B cell (primary cell): Measurements from ENCODE around the gene SERPINB6. TPM values are rescaled to one million over a fixed set of nuclear protein-coding genes. Genes with fewer than 3 reads are reported as not detected.

Source experiments
- ATAC-seq: fragments of 200-7000 bp; cut with Tn5 transposase; one replicate; pipeline ENCODE4 v1.10.0; 2021; ENCODE audit warnings: low read depth, mild to moderate bottlenecking, moderate number of reproducible peaks, moderate library complexity
- CTCF ChIA-PET: fragments of 350-600 bp; sonication (Branson Sonifier 250); formaldehyde crosslinking; loops from one replicate; lab custom pipeline; 2021; ENCODE audit warnings: antibody characterized with exemption, inconsistent platforms; lab: Charles Lee
- POLR2A ChIA-PET: fragments of 350-600 bp; sonication (Branson Sonifier 250); formaldehyde crosslinking; loops from one replicate; lab custom pipeline; 2021; ENCODE audit warnings: antibody characterized with exemption; lab: Charles Lee
- DNase-seq: peaks from one replicate; pipeline ENCODE4 v3.0.0; 2013
- H2AFZ ChIP-seq: 2 replicates; pipeline ENCODE4 v1.6.1; 2012; ENCODE audit warnings: mild to moderate bottlenecking, low read depth, low read length; ENCODE audit not compliant: insufficient read depth, poor library complexity, severe bottlenecking
- H3K27ac ChIP-seq, 2 donors: 1 replicate in 1 of 2; 2 replicates in 1 of 2; pipeline ENCODE4 v1.5.1; 2012 to 2013; ENCODE audit warnings: low read length in 2 of 2, mild to moderate bottlenecking in 2 of 2, moderate library complexity in 1 of 2
- H3K27me3 ChIP-seq, 4 experiments: fragments of 200-600 bp in 1 of 4; sonication (generic) in 1 of 4; replicated peaks in 1 of 4; 1 replicate in 2 of 4; 2 replicates in 2 of 4; pipeline versions ENCODE4 v1.6.1 to v1.7.0; 2013 to 2016; ENCODE audit warnings: low read length in 3 of 4, mild to moderate bottlenecking in 2 of 4, mixed read lengths in 1 of 4, moderate library complexity in 1 of 4; ENCODE audit not compliant: insufficient read depth in 4 of 4, control insufficient read depth in 3 of 4; ENCODE audit errors: control extremely low read depth in 1 of 4
- H3K36me3 ChIP-seq, 2 experiments: replicated peaks in 1 of 2; 1 replicate in 1 of 2; 2 replicates in 1 of 2; pipeline versions ENCODE4 v1.6.1 to v1.7.1; 2013; ENCODE audit warnings: low read length in 1 of 2; ENCODE audit not compliant: insufficient read depth in 2 of 2, control insufficient read depth in 1 of 2; ENCODE audit errors: control extremely low read depth in 1 of 2, extremely low read depth in 1 of 2
- H3K4me1 ChIP-seq, 2 donors: fragments of 200-600 bp in 1 of 2; sonication (generic) in 1 of 2; 1 replicate in 1 of 2; 2 replicates in 1 of 2; pipeline versions ENCODE4 v1.5.1 to v1.6.1; 2013 to 2017; ENCODE audit warnings: low read length in 2 of 2; ENCODE audit not compliant: control insufficient read depth in 2 of 2, insufficient read depth in 2 of 2
- H3K4me2 ChIP-seq: replicated peaks from 2 replicates; pipeline ENCODE3; 2012; ENCODE audit warnings: mild to moderate bottlenecking, low read depth, low read length; ENCODE audit not compliant: poor library complexity, severe bottlenecking
- H3K4me3 ChIP-seq, 5 experiments: fragments of 200-600 bp in 1 of 5; sonication (generic) in 1 of 5; 1 replicate in 3 of 5; 2 replicates in 2 of 5; pipeline versions ENCODE4 v1.5.1 to v1.7.0; 2011 to 2016; ENCODE audit warnings: low read length in 4 of 5, mild to moderate bottlenecking in 4 of 5, low read depth in 2 of 5, control low read depth in 1 of 5, moderate library complexity in 1 of 5; ENCODE audit not compliant: insufficient read depth in 1 of 5; ENCODE audit errors: control extremely low read depth in 1 of 5, extremely low read depth in 1 of 5
- H3K79me2 ChIP-seq: fragments of 200-600 bp; sonication (generic); one replicate; pipeline ENCODE4 v1.6.0; 2016; ENCODE audit warnings: low read length; ENCODE audit not compliant: control insufficient read depth, insufficient read depth
- H3K9ac ChIP-seq: fragments of 200-600 bp; sonication (generic); 2 replicates; pipeline ENCODE4 v1.6.1; 2017; ENCODE audit warnings: mild to moderate bottlenecking, low read length, moderate library complexity
- H3K9me3 ChIP-seq, 3 donors: one replicate each; pipeline versions ENCODE4 v1.6.1 to v1.7.1; 2013; ENCODE audit warnings: low read length in 2 of 3; ENCODE audit not compliant: control insufficient read depth in 2 of 3, insufficient read depth in 1 of 3; ENCODE audit errors: control extremely low read depth in 1 of 3
- H4K20me1 ChIP-seq: 2 replicates; pipeline ENCODE4 v1.6.0; 2012; ENCODE audit warnings: mild to moderate bottlenecking, low read length; ENCODE audit not compliant: insufficient read depth, control insufficient read depth, poor library complexity, severe bottlenecking
- H3K27ac Mint-ChIP-seq: one replicate; pipeline ENCODE4 v1.8.0; 2021; ENCODE audit warnings: mixed read lengths
- H3K27me3 Mint-ChIP-seq: one replicate; pipeline ENCODE4 v1.8.0; 2021; ENCODE audit warnings: mixed read lengths
- H3K4me1 Mint-ChIP-seq: one replicate; pipeline ENCODE4 v1.8.0; 2021; ENCODE audit warnings: mixed read lengths
- H3K4me3 Mint-ChIP-seq: one replicate; pipeline ENCODE4 v1.8.0; 2021; ENCODE audit warnings: mixed read lengths
- H3K9me3 Mint-ChIP-seq: one replicate; pipeline ENCODE4 v1.8.0; 2022; ENCODE audit warnings: mixed read lengths; ENCODE audit not compliant: insufficient read depth
- EZH2 ChIP-seq: IDR thresholded peaks from 2 replicates; pipeline ENCODE4 v1.6.1; 2012; ENCODE audit warnings: borderline replicate concordance, low read depth, mild to moderate bottlenecking, moderate library complexity, low read length; ENCODE audit not compliant: insufficient read depth, poor library complexity, severe bottlenecking
- WGBS: methylation state at CpG from one replicate; pipeline ENCODE4 v1.1.5; 2013; ENCODE audit warnings: missing lambda C conversion rate; ENCODE audit not compliant: insufficient coverage; 5-methylcytosine and 5-hydroxymethylcytosine counted together
- intact Hi-C: fragments of 100-400 bp; cut with micrococcal nuclease; formaldehyde crosslinking; loops from one replicate; pipeline ENCODE4 v1.10.0; 2022
- polyA plus RNA-seq: library from polyadenylated mRNA; depleted of rRNA; stranded (reverse); fragments of >200 nt; gene quantifications from 2 replicates; pipeline ENCODE4 v1.2.3, GENCODE V29; 2012
- total RNA-seq, 2 donors: library from RNA; stranded (reverse); fragments of 120-200 nt in 1 of 2; gene quantifications; 1 replicate in 1 of 2; 2 replicates in 1 of 2; pipeline versions ENCODE4 v1.2.3 to v1.2.4, GENCODE V29; 2013 to 2022
- TF ChIP-seq, protein P1 (sequence below): fragments of 200-600 bp; IDR thresholded peaks from one replicate; pipeline ENCODE4 v1.8.0; 2022; ENCODE audit warnings: antibody characterized with exemption, mild to moderate bottlenecking

The SERPINB6 gene
- total and polyA plus RNA-seq, 2 donors (not counting 1 experiment from before 2014, with no cell fraction given): 35.2 to 58.5 TPM

DNA sequence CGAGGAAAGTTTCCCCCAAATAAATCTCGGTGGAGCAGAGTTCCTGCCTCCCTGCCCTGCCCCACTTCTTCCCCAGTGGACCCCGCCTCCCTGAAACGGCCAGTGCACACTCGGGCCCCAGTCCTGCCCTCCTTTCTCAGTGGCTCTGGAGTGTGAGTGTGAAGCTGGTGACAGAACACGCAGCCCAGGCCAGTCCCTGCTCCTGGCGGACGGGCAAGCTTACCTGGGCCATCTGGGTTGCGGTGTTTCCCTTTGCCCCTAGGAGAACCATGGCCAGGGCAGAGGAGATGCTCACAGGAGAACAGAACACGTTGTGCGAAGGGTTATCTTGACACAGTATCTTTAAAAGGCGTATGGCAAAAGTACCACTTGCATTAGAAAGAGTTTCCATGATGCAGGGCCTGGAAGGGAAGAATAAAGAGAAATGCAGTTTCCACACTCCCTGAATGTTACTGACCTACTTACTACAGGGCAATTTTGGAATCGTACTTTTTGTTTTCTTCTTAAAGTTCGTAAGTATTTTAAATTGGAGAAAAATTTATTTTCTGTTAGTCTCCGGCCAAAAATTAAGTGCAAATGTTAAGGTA, 71.1 kb downstream of the SERPINB6 start:
- POLR2A ChIA-PET: interaction anchor here (0.6 to 3.4 kb wide), 5 partner anchors 9 to 40 kb away, joined by 4 to 13 read pairs (median 5); no protein-coding TSS in a partner anchor
- no peak for TF ChIP-seq EZH2
- TF ChIP-seq, protein P1, sequence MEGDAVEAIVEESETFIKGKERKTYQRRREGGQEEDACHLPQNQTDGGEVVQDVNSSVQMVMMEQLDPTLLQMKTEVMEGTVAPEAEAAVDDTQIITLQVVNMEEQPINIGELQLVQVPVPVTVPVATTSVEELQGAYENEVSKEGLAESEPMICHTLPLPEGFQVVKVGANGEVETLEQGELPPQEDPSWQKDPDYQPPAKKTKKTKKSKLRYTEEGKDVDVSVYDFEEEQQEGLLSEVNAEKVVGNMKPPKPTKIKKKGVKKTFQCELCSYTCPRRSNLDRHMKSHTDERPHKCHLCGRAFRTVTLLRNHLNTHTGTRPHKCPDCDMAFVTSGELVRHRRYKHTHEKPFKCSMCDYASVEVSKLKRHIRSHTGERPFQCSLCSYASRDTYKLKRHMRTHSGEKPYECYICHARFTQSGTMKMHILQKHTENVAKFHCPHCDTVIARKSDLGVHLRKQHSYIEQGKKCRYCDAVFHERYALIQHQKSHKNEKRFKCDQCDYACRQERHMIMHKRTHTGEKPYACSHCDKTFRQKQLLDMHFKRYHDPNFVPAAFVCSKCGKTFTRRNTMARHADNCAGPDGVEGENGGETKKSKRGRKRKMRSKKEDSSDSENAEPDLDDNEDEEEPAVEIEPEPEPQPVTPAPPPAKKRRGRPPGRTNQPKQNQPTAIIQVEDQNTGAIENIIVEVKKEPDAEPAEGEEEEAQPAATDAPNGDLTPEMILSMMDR: no peak
- H3K27ac ChIP-seq: peak overlapping the region; percentile 85 to 91
- ATAC-seq (no peak), DNase-seq (no peak)
- no peaks in the 10 kb centered on the region for H3K27me3 Mint-ChIP-seq
- H3K9ac ChIP-seq: peak overlapping the region; percentile 88
- peaks cover 0 to 5% (median 0%) of the 10 kb centered on the region in 3 donors for H3K9me3 ChIP-seq
- H3K27me3 ChIP-seq: no peaks in the 10 kb centered on the region
- peaks cover 74% of the 10 kb centered on the region for H3K79me2 ChIP-seq
- peaks cover 1% of the 10 kb centered on the region for H3K9me3 Mint-ChIP-seq
- peaks cover 45 to 48% of the 10 kb centered on the region in 2 donors for H3K4me1 ChIP-seq
- H3K4me2 ChIP-seq: peak overlapping the region; percentile 92
- H3K36me3 ChIP-seq: peaks cover 0 to 37% of the 10 kb centered on the region in 2 experiments
- no peaks in the 10 kb centered on the region for H4K20me1 ChIP-seq
- no peak overlapping the region for H2AFZ ChIP-seq
- H3K4me3 Mint-ChIP-seq: peak overlapping the region; percentile 100
- intact Hi-C loops: no loop called here
- WGBS: 73% methylated on average over 9 of the region's 15 CpGs
- peak overlapping the region; percentile 97 for H3K27ac Mint-ChIP-seq
- CTCF ChIA-PET: interaction anchor here (0.6 to 6.2 kb wide), 12 partner anchors 8 to 54 kb away, joined by 3 to 73 read pairs (median 4); no protein-coding TSS in a partner anchor
- H3K4me1 Mint-ChIP-seq: peaks cover 57% of the 10 kb centered on the region
- H3K4me3 ChIP-seq: peak overlapping the region in 1 of 5 experiments; percentile 95

DNA sequence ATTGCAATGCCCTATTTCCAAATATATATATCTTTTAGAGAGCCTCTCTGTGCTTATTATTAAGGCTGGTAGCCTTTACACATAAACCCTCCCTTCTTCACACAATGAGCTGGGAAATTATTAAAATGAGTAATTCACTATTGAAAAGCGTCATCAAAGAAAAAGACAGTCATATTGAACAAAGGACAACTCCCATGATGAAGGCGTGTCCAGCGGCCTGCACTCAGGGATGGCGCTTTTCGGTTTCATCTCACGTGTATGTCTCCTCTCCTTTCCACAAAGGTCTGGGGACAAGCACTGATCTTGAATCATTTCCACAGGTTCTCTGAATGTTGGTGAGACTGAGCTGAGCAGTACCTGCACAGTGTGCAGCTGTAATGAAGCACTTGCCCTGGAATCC, 71.8 kb downstream of the SERPINB6 start:
- TF ChIP-seq EZH2: no peak
- H3K27ac ChIP-seq: peak overlapping the region; percentile 85 to 91
- no peaks in the 10 kb centered on the region for H3K27me3 ChIP-seq
- Mint-ChIP-seq H3K27me3 (no peaks in the 10 kb centered on the region), H3K4me1 (peaks cover 59% of the 10 kb centered on the region), H3K9me3 (peaks cover 1% of the 10 kb centered on the region), H3K27ac (peak overlapping the region; percentile 97), H3K4me3 (peak overlapping the region; percentile 100)
- H3K4me2 ChIP-seq: peak overlapping the region; percentile 92
- 68% methylated on average over 4 of the region's 6 CpGs for WGBS
- H3K4me3 ChIP-seq: no peak overlapping the region
- H3K36me3 ChIP-seq: peaks cover 4 to 44% of the 10 kb centered on the region in 2 experiments
- H3K4me1 ChIP-seq: peaks cover 45 to 48% of the 10 kb centered on the region in 2 donors
- no peak for ATAC-seq
- H2AFZ ChIP-seq: no peak overlapping the region
- peaks cover 81% of the 10 kb centered on the region for H3K79me2 ChIP-seq
- intact Hi-C loops: loop anchor here (2.0 to 5.0 kb wide), 2 partner anchors 33 to 358 kb away; partner anchors contain the start of gene PSMG4
- no peak for DNase-seq
- peak overlapping the region; percentile 18 for H3K9ac ChIP-seq
- H4K20me1 ChIP-seq: no peaks in the 10 kb centered on the region
- peaks cover 0 to 5% (median 0%) of the 10 kb centered on the region in 3 donors for H3K9me3 ChIP-seq
- POLR2A ChIA-PET: interaction anchor here (0.6 to 3.4 kb wide), 7 partner anchors 12 to 49 kb away, joined by 3 to 13 read pairs (median 7); no protein-coding TSS in a partner anchor
- CTCF ChIA-PET: interaction anchor here (0.7 to 6.2 kb wide), 12 partner anchors 8 to 102 kb away, joined by 3 to 73 read pairs (median 4); no protein-coding TSS in a partner anchor

Other genes with a start within 250 kb of the SERPINB6 start
- 1.1 and 1.2 TPM in 2 replicates for gene MYLK4, start 220.6 kb downstream of the SERPINB6 start, total RNA-seq
- gene MYLK4, start 220.6 kb downstream of the SERPINB6 start, polyA plus RNA-seq: 0.51 and 0.85 TPM in 2 replicates
- gene WRNIP1, start 206.2 kb downstream of the SERPINB6 start, total RNA-seq: 32.1 and 35.2 TPM in 2 replicates
- gene WRNIP1, start 206.2 kb downstream of the SERPINB6 start, polyA plus RNA-seq: 32.6 and 33.0 TPM in 2 replicates
- gene SERPINB1, start 129.7 kb downstream of the SERPINB6 start, total RNA-seq: 47.4 and 52.5 TPM in 2 replicates
- gene SERPINB1, start 129.7 kb downstream of the SERPINB6 start, polyA plus RNA-seq: 23.2 and 25.3 TPM in 2 replicates
- 61.2 and 62.1 TPM in 2 replicates for gene SERPINB9, start 68.3 kb downstream of the SERPINB6 start, total RNA-seq
- gene SERPINB9, start 68.3 kb downstream of the SERPINB6 start, polyA plus RNA-seq: 23.0 and 54.5 TPM in 2 replicates
- gene NQO2, start 28.3 kb upstream of the SERPINB6 start, total RNA-seq: 17.9 and 21.5 TPM in 2 replicates
- 6.2 and 8.4 TPM in 2 replicates for gene NQO2, start 28.3 kb upstream of the SERPINB6 start, polyA plus RNA-seq
- gene RIPK1, start 96.9 kb upstream of the SERPINB6 start, total RNA-seq: 26.2 and 28.1 TPM in 2 replicates
- 7.3 and 10.2 TPM in 2 replicates for gene RIPK1, start 96.9 kb upstream of the SERPINB6 start, polyA plus RNA-seq
- gene BPHL, start 147.1 kb upstream of the SERPINB6 start, total RNA-seq: 14.3 and 16.3 TPM in 2 replicates
- 10.3 and 16.5 TPM in 2 replicates for gene BPHL, start 147.1 kb upstream of the SERPINB6 start, polyA plus RNA-seq
- 4.0 and 4.2 TPM in 2 replicates for gene TUBB2A, start 186.0 kb upstream of the SERPINB6 start, total RNA-seq
- 110 and 146 TPM in 2 replicates for gene TUBB2A, start 186.0 kb upstream of the SERPINB6 start, polyA plus RNA-seq